Colonic mucosa (tissue), 4 donors: ENCODE results near the gene LMF1. TPM values are rescaled to one million over a fixed set of nuclear protein-coding genes. Genes with fewer than 3 reads are reported as not detected.

Experiments used
- DNase-seq: peaks from one replicate; pipeline ENCODE4 v3.0.0-alpha.2; 2020
- H3K27ac ChIP-seq: fragments of 200-600 bp; one replicate; pipeline ENCODE4 v1.8.0; 2021
- H3K27me3 ChIP-seq: fragments of 200-600 bp; one replicate; pipeline ENCODE4 v1.8.0; 2021
- H3K36me3 ChIP-seq: fragments of 200-600 bp; one replicate; pipeline ENCODE4 v1.8.0; 2021
- H3K4me1 ChIP-seq: fragments of 200-600 bp; one replicate; pipeline ENCODE4 v1.8.0; 2021; ENCODE audit warnings: mild to moderate bottlenecking
- H3K4me3 ChIP-seq: fragments of 200-600 bp; one replicate; pipeline ENCODE4 v1.8.0; 2021
- H3K9ac ChIP-seq, 2 donors: one replicate each; pipeline ENCODE4 v1.7.0; 2013; ENCODE audit warnings: control low read depth in 2 of 2, low read depth in 2 of 2, low read length in 2 of 2
- H3K9me3 ChIP-seq: fragments of 200-600 bp; one replicate; pipeline ENCODE4 v1.8.0; 2021
- intact Hi-C: fragments of 100-400 bp; cut with DNase I; formaldehyde crosslinking; loops from one replicate; pipeline ENCODE4 v1.14.1; 2022
- total RNA-seq, 2 donors: library from RNA; stranded (reverse); fragmentation: NEBNext Ultra II Directional in 1 of 2; extraction: Animal tissue kit (Norgen Biotek cat#: 25700) in 1 of 2; gene quantifications; one replicate each; pipeline ENCODE4 v1.2.1, GENCODE V29; 2021
- TF ChIP-seq, protein P1 (sequence below): fragments of 200-600 bp; IDR thresholded peaks from one replicate; pipeline ENCODE4 v1.8.0; 2022; ENCODE audit warnings: antibody characterized with exemption, mild to moderate bottlenecking
- donor health status: healthy.
- donor health status: DM: no; HTN: no; CAD: no.
- donor health status: DM: no; HTN: no; CAD: no.

LMF1 gene
- total RNA-seq, 2 donors from 2014 or later: 8.4 to 12.8 TPM

DNA sequence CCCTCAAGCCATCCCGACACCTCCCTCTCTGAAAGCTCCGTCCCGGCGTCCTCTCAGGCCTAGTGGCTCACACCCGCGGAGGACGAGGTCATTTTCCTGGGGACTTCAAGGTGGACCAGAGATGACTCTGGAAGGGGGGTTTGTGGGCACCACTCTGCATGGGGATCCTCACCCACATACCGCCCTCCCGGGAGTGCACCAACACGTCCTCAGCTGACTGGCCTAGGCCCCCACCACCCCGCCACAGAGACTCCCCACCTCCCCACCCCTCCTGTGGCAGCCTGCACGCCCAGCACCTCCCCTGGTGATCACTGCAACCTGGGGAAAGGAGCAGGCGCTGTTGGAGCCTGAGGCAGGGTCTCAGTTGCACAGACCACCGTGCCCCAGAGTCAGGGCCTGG is 8.4 kb upstream of the LMF1 start:
- H3K27ac ChIP-seq: no peak overlapping the region
- no peak for DNase-seq
- H3K9ac ChIP-seq: no peak overlapping the region
- H3K36me3 ChIP-seq: no peaks in the 10 kb centered on the region
- intact Hi-C loops: no loop called here
- H3K9me3 ChIP-seq: no peaks in the 10 kb centered on the region
- H3K4me3 ChIP-seq: no peak overlapping the region
- no peaks in the 10 kb centered on the region for H3K4me1 ChIP-seq
- peaks cover 34% of the 10 kb centered on the region for H3K27me3 ChIP-seq
- TF ChIP-seq, protein P1, sequence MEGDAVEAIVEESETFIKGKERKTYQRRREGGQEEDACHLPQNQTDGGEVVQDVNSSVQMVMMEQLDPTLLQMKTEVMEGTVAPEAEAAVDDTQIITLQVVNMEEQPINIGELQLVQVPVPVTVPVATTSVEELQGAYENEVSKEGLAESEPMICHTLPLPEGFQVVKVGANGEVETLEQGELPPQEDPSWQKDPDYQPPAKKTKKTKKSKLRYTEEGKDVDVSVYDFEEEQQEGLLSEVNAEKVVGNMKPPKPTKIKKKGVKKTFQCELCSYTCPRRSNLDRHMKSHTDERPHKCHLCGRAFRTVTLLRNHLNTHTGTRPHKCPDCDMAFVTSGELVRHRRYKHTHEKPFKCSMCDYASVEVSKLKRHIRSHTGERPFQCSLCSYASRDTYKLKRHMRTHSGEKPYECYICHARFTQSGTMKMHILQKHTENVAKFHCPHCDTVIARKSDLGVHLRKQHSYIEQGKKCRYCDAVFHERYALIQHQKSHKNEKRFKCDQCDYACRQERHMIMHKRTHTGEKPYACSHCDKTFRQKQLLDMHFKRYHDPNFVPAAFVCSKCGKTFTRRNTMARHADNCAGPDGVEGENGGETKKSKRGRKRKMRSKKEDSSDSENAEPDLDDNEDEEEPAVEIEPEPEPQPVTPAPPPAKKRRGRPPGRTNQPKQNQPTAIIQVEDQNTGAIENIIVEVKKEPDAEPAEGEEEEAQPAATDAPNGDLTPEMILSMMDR: no peak

DNA sequence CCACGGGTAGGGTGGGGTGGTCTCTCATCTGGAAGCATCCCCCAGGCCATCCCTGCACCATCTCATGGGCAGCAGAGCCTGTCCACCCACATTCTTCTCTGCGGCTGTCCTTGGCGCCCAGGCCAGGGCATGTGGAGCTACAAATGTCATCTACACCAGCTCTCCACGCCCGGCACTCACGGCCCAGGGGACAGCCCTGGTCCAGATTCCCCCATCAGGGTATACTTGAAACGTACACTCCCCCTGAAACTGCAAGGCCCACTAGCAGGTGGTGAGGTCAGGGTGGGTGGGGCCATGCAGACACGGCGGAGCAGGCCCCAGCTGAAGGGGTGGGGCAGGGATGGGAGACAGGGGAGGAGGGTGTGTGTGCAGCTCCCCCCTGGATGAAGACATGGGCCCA is 7.6 kb upstream of the LMF1 start:
- TF ChIP-seq, protein P1: no peak
- intact Hi-C loops: no loop called here
- H3K4me3 ChIP-seq: no peak overlapping the region
- H3K27me3 ChIP-seq: peaks cover 29% of the 10 kb centered on the region
- no peak for DNase-seq
- no peak overlapping the region for H3K27ac ChIP-seq
- H3K36me3 ChIP-seq: no peaks in the 10 kb centered on the region
- no peaks in the 10 kb centered on the region for H3K4me1 ChIP-seq
- H3K9me3 ChIP-seq: no peaks in the 10 kb centered on the region
- H3K9ac ChIP-seq: no peak overlapping the region

DNA sequence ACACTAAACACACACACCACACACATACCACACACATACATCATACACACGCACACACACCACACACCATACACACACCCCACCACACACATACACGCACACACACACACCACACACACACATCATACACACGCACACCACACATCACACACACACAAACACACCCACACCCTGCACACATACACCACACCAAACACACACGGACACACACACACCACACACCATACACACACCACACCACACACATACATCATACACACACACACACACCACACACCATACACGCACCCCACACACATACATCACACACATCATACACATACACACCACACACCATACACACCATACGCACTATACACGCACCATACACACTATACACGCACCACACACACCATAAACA is 7.1 kb upstream of the LMF1 start:
- TF ChIP-seq, protein P1: no peak
- Histone ChIP-seq H3K27me3 (peaks cover 24% of the 10 kb centered on the region), H3K9ac (no peak overlapping the region), H3K27ac (no peak overlapping the region), H3K4me1 (no peaks in the 10 kb centered on the region), H3K4me3 (no peak overlapping the region), H3K9me3 (no peaks in the 10 kb centered on the region), H3K36me3 (no peaks in the 10 kb centered on the region)
- intact Hi-C loops: no loop called here
- no peak for DNase-seq

DNA sequence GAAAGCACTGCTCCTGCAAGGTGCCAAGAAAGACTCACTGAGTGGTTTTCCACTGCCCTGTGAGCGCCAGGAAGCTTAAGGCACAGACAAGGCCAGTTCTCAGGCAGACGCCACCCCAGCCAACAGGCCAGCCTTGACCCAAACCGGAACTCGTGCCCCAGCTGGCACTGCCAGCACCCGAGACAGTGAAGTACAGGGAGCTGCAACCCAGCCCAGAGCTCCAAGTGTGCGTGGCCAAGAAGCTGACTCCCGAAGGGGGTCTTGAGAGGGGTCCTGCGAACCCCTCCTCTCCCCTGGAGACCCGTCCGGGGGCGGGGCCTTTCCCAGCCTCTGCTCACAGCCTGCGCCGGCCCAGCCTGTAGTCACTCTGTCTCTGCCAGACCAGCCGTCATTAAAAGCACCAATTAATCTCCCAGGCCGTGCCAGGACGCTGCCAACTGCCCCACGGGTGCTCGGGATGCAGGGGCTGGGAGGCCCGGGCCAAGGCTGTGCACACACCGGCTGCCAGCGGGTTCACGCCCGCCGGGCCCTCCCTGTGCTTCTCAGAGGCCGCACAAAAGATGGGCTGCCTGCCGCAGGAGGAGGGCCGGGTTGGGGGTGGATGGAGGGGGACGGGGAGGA is 6.4 kb upstream of the LMF1 start:
- no peak for DNase-seq
- intact Hi-C loops: no loop called here
- Histone ChIP-seq H3K4me1 (no peaks in the 10 kb centered on the region), H3K9ac (no peak overlapping the region), H3K9me3 (no peaks in the 10 kb centered on the region), H3K27ac (no peak overlapping the region), H3K36me3 (no peaks in the 10 kb centered on the region), H3K27me3 (peaks cover 17% of the 10 kb centered on the region), H3K4me3 (no peak overlapping the region)
- TF ChIP-seq, protein P1: no peak

DNA sequence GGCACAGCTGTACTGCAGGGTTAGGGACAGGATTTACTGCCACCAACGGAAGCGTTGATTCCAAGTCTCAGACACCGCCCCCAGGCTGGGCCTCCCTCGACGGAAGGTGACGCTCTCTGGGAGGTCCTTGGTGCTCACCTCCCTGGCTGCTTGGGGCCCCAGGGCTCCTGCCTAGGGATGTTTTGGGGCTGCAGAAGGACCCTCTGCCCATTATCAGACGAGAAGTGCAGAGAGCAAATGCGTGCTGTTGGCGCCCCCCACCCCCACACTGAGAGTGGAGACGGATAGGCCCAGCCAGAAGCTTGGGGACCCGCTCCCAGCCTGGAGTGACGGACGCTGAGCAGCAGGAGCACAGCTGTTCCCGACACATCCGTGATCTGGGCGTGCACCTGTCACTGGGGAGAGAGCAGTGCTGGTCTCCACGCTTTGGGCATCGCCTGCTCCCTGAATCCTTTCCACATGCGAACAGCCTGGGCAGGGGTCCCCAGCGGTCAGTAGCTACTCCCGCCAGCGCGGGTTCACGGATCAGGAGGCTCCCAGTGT is 5.7 kb upstream of the LMF1 start:
- no peak overlapping the region for H3K9ac ChIP-seq
- DNase-seq: no peak
- H3K36me3 ChIP-seq: no peaks in the 10 kb centered on the region
- H3K27me3 ChIP-seq: peaks cover 12% of the 10 kb centered on the region
- no peak overlapping the region for H3K4me3 ChIP-seq
- H3K9me3 ChIP-seq: no peaks in the 10 kb centered on the region
- H3K27ac ChIP-seq: no peak overlapping the region
- intact Hi-C loops: no loop called here
- H3K4me1 ChIP-seq: no peaks in the 10 kb centered on the region
- TF ChIP-seq, protein P1: no peak
